ENCODE data around the gene TTC32. TPM values are rescaled to one million over a fixed set of nuclear protein-coding genes. Genes with fewer than 3 reads are reported as not detected.

The TTC32 gene
- total RNA-seq, 1 experiment from 2014 or later, result 9.9 TPM

DNA sequence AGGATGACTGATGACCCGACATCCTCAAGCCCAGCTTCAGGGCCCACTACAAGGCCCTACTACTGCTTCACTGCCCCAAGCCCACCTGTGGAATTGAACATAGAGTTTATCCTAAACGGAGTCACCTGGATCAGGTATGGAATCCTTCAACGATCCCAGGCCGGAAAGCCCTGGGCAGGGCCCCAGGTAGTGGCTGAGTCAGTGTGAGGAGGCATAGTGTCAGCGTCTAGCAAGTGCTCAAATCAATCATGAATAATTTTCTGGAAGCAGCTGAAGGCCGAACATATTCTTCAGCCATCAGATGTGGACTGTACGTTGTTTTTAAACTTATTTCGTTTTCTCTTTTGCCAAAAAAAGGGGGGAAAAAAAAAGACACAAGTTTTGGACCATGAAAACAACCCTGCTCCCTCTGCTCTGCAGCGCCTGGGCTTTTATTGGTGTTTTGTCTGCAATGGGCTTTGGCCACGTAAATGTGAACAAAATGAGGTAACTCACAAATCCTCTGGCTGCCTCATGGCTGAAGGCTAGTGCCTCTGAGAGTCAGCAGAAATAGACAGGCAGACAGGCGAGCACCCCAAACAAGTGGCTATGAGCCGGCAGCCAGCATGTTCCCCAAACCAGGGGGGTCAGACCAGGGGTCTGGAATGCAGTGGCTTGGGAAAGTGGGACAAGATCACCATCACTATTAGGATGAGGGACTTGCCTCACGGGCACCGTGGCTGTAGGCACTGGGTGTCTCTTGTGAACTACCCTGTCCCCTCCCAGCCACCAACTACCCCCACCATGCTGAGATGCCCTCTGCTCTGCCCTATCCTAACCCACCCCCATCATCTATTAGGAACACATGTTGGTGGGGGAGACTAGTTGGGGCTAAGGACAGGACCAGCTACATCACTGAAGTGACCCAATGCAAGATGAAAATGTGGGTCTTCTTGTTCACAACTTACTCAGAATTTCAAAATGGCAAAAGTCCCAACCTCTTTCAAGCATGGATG, 51.4 kb downstream of the TTC32 start:
- no peak overlapping the region for H3K27ac Mint-ChIP-seq
- H3K4me1 Mint-ChIP-seq, result no peaks in the 10 kb centered on the region; the same call in 1 of the 2 replicates
- peaks cover 11% of the 10 kb centered on the region for H3K9me3 Mint-ChIP-seq
- no peak overlapping the region for H3K4me3 Mint-ChIP-seq
- ATAC-seq, result no peak
- peaks cover 3% of the 10 kb centered on the region; the same call in 1 of the 2 replicates for H3K27me3 Mint-ChIP-seq (ENCODE audit: low read depth)
- no peak for DNase-seq (ENCODE audit: low spot score)
- TF ChIP-seq MXD4 (CRISPR knock-in tag; IDR thresholded peaks at IDR 0.05; ENCODE audit: borderline replicate concordance) (no peak), TEAD4 (CRISPR knock-in tag; IDR thresholded peaks at IDR 0.05) (no peak), NR2C2 (CRISPR knock-in tag; IDR thresholded peaks at IDR 0.05) (no peak), ESRRA (CRISPR knock-in tag; IDR thresholded peaks at IDR 0.05; ENCODE audit: borderline replicate concordance) (no peak), NR1H2 (CRISPR knock-in tag; IDR thresholded peaks at IDR 0.05) (no peak), NR3C1 (CRISPR knock-in tag; conservative IDR thresholded peaks at IDR 0.05; ENCODE audit: low read depth) (no peak), SMAD4 (CRISPR knock-in tag; IDR thresholded peaks at IDR 0.05) (no peak), CREB1 (CRISPR knock-in tag; IDR thresholded peaks at IDR 0.05) (no peak), ETV6 (CRISPR knock-in tag; IDR thresholded peaks at IDR 0.05) (no peak), TP53 (CRISPR knock-in tag; IDR thresholded peaks at IDR 0.05) (no peak)
- TF ChIP-seq, protein P1, sequence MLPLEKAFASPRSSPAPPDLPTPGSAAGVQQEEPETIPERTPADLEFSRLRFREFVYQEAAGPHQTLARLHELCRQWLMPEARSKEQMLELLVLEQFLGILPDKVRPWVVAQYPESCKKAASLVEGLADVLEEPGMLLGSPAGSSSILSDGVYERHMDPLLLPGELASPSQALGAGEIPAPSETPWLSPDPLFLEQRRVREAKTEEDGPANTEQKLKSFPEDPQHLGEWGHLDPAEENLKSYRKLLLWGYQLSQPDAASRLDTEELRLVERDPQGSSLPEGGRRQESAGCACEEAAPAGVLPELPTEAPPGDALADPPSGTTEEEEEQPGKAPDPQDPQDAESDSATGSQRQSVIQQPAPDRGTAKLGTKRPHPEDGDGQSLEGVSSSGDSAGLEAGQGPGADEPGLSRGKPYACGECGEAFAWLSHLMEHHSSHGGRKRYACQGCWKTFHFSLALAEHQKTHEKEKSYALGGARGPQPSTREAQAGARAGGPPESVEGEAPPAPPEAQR (CRISPR knock-in tag; IDR thresholded peaks at IDR 0.05), result no peak
- TF ChIP-seq, protein P2, sequence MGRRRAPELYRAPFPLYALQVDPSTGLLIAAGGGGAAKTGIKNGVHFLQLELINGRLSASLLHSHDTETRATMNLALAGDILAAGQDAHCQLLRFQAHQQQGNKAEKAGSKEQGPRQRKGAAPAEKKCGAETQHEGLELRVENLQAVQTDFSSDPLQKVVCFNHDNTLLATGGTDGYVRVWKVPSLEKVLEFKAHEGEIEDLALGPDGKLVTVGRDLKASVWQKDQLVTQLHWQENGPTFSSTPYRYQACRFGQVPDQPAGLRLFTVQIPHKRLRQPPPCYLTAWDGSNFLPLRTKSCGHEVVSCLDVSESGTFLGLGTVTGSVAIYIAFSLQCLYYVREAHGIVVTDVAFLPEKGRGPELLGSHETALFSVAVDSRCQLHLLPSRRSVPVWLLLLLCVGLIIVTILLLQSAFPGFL (CRISPR knock-in tag; IDR thresholded peaks at IDR 0.05; ENCODE audit: borderline replicate concordance), result no peak
- TF ChIP-seq, protein P3, sequence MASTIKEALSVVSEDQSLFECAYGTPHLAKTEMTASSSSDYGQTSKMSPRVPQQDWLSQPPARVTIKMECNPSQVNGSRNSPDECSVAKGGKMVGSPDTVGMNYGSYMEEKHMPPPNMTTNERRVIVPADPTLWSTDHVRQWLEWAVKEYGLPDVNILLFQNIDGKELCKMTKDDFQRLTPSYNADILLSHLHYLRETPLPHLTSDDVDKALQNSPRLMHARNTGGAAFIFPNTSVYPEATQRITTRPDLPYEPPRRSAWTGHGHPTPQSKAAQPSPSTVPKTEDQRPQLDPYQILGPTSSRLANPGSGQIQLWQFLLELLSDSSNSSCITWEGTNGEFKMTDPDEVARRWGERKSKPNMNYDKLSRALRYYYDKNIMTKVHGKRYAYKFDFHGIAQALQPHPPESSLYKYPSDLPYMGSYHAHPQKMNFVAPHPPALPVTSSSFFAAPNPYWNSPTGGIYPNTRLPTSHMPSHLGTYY (CRISPR knock-in tag; IDR thresholded peaks at IDR 0.05), result no peak
- no peaks in the 10 kb centered on the region for H3K36me3 Mint-ChIP-seq
- ChIA-PET POLR2A (interaction anchor here (1.1 kb wide), 1 partner anchor 276 kb away, joined by 3 read pairs; no protein-coding TSS in a partner anchor), CTCF (interaction anchor here (0.9 to 1.4 kb wide), 13 partner anchors 9 to 621 kb away, joined by 3 to 8 read pairs (median 4); no protein-coding TSS in a partner anchor)

DNA sequence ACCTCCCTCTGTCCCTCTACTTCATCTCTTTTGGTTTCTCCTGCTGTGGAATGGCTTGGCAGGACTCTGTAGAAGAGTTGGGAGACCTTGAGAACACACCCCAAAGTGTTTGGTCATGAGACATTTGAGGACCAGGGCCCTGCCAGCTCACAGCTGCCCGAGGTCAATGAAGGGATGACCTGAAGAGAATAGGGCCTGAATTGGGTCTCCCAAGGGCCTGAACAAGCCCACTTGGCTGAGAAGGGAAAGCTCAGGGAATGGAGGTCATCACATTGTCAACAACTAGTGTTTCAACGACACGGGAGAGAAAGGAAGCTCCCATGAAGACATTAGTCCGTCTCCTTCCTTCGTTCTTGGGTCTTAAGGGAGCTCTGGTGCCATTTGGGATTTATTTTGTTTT, 52.8 kb downstream of the TTC32 start:
- peaks cover 3% of the 10 kb centered on the region; the same call in 1 of the 2 replicates for H3K27me3 Mint-ChIP-seq (ENCODE audit: low read depth)
- H3K27ac Mint-ChIP-seq, result no peak overlapping the region
- ATAC-seq (no peak), DNase-seq (ENCODE audit: low spot score) (no peak)
- H3K36me3 Mint-ChIP-seq, result no peaks in the 10 kb centered on the region
- ChIA-PET POLR2A (no interaction called here), CTCF (interaction anchor here (1.0 kb wide), 2 partner anchors 14 to 103 kb away, joined by 3 read pairs; no protein-coding TSS in a partner anchor)
- peaks cover 11% of the 10 kb centered on the region for H3K9me3 Mint-ChIP-seq
- H3K4me3 Mint-ChIP-seq, result no peak overlapping the region
- no peaks in the 10 kb centered on the region; the same call in 1 of the 2 replicates for H3K4me1 Mint-ChIP-seq
- no peak for TF ChIP-seq SMAD3 (CRISPR knock-in tag; IDR thresholded peaks at IDR 0.05; ENCODE audit: borderline replicate concordance)
- TF ChIP-seq, protein P4, sequence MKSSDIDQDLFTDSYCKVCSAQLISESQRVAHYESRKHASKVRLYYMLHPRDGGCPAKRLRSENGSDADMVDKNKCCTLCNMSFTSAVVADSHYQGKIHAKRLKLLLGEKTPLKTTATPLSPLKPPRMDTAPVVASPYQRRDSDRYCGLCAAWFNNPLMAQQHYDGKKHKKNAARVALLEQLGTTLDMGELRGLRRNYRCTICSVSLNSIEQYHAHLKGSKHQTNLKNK (CRISPR knock-in tag; IDR thresholded peaks at IDR 0.05), result no peak
- TF ChIP-seq, protein P5, sequence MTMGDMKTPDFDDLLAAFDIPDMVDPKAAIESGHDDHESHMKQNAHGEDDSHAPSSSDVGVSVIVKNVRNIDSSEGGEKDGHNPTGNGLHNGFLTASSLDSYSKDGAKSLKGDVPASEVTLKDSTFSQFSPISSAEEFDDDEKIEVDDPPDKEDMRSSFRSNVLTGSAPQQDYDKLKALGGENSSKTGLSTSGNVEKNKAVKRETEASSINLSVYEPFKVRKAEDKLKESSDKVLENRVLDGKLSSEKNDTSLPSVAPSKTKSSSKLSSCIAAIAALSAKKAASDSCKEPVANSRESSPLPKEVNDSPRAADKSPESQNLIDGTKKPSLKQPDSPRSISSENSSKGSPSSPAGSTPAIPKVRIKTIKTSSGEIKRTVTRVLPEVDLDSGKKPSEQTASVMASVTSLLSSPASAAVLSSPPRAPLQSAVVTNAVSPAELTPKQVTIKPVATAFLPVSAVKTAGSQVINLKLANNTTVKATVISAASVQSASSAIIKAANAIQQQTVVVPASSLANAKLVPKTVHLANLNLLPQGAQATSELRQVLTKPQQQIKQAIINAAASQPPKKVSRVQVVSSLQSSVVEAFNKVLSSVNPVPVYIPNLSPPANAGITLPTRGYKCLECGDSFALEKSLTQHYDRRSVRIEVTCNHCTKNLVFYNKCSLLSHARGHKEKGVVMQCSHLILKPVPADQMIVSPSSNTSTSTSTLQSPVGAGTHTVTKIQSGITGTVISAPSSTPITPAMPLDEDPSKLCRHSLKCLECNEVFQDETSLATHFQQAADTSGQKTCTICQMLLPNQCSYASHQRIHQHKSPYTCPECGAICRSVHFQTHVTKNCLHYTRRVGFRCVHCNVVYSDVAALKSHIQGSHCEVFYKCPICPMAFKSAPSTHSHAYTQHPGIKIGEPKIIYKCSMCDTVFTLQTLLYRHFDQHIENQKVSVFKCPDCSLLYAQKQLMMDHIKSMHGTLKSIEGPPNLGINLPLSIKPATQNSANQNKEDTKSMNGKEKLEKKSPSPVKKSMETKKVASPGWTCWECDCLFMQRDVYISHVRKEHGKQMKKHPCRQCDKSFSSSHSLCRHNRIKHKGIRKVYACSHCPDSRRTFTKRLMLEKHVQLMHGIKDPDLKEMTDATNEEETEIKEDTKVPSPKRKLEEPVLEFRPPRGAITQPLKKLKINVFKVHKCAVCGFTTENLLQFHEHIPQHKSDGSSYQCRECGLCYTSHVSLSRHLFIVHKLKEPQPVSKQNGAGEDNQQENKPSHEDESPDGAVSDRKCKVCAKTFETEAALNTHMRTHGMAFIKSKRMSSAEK (CRISPR knock-in tag; IDR thresholded peaks at IDR 0.05; ENCODE audit: borderline replicate concordance), result no peak
- TF ChIP-seq FOXP1 (CRISPR knock-in tag; IDR thresholded peaks at IDR 0.05; ENCODE audit: borderline replicate concordance), result no peak
- no peak for TF ChIP-seq OVOL2 (CRISPR knock-in tag; IDR thresholded peaks at IDR 0.05; ENCODE audit: borderline replicate concordance)
- no peak for TF ChIP-seq TEAD1 (CRISPR knock-in tag; IDR thresholded peaks at IDR 0.05)
